HPDE6-E6E7 (cell line): Measurements from ENCODE around the gene STK38.

ENCODE experiments used
- DNase-seq: peaks from one replicate; pipeline ENCODE4 v3.0.0; 2011; ENCODE audit warnings: missing footprints; ENCODE audit errors: extremely low spot score

Gene STK38

DNA sequence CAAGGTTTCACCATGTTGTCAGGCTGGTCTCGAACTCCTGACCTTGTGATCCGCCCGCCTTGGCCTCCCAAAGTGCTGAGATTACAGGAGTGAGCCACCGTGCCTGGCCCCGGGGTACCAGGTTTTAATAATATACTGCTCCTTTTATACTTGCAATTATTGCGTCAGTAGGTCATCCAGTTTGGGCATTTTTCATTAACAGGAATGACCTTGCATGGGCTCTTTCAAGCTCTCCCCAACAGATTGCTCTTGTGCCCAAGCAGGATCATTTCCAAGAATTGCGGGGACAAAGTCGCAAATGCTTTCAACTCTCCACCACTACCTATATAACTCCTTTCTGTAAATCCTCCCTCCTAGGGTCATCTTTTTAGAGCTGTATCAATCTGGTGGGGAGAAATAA is 23.8 kb downstream of the STK38 start:
- no peak for DNase-seq

DNA sequence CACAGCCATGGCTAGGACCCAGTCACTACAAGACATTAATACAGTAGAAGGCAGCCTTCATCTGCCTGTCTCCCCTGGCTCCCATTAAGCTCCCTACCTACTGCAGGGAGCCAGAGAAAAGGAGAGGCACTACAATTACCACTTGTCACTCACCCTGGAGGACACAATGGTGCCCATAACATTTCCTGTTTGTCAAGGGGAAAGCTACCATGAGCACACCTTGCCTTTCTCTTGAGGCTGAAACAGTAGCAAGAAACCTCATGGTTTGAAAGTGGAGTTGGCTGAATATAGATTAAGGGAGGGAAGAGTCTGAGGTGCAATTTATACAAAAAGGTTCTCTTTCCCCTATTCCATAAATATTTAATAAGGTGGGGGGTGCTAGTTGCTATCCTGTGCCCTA is 27.9 kb downstream of the STK38 start:
- no peak for DNase-seq

DNA sequence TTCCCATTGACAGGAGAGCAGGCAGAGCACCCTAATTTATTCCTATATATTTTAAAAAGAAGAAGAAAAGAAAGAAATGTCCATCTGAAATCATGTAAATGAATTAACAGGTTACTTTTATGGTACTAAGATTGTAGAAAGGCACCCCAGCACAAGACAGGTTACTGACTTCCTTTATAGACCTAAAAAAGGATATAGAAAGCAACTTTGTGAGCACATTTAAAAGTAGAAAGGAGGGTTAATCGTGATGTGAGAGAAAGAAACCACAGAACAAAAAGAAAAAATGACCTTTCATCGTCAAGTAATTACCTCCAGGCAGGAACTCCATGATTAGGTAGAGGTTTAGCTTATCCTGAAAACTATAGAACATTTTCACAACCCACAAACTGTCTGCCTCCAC is 29.9 kb downstream of the STK38 start:
- no peak for DNase-seq

GRCh38 chr6:36516988-36517387 is 30.3 kb downstream of the STK38 start:
- DNase-seq = no peak

DNA sequence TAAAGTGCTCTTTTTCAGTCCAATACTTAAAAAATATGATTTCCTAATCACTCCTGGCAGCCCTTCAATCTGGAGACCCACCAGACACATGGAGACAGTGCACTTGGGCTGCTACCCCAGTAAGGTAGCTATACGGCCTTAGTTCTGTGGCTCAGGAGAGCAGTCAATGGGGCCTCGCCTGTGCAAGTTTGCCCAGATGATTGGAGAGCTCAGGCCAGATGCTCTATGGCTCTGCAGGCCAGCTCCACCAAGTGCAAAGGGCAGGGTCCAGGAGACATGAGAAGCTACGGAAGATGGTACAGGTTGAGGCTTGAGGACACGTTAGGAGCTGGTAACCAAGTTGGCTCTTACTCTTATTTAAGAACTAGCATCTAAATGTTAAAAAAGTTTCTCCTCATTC is 30.7 kb downstream of the STK38 start:
- DNase-seq = no peak

DNA sequence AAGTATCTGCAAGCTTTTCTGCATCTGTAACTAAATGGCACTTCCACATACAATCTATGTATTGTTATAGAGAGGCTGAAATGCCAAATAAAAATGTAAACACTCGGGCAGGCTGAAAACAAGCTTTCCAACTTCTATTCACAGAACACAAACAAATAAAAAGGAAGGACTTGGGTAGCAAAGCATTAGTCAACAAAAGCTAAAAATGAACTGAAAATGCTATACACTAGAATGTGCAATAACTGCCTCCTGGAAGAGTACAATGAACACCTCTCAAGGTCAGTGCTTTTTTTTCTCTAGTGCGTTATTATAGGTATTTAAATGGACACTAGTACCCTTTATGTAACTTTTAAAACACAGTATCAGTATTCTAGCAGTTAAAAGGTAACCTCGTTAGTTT is 31.4 kb downstream of the STK38 start:
- no peak for DNase-seq

DNA sequence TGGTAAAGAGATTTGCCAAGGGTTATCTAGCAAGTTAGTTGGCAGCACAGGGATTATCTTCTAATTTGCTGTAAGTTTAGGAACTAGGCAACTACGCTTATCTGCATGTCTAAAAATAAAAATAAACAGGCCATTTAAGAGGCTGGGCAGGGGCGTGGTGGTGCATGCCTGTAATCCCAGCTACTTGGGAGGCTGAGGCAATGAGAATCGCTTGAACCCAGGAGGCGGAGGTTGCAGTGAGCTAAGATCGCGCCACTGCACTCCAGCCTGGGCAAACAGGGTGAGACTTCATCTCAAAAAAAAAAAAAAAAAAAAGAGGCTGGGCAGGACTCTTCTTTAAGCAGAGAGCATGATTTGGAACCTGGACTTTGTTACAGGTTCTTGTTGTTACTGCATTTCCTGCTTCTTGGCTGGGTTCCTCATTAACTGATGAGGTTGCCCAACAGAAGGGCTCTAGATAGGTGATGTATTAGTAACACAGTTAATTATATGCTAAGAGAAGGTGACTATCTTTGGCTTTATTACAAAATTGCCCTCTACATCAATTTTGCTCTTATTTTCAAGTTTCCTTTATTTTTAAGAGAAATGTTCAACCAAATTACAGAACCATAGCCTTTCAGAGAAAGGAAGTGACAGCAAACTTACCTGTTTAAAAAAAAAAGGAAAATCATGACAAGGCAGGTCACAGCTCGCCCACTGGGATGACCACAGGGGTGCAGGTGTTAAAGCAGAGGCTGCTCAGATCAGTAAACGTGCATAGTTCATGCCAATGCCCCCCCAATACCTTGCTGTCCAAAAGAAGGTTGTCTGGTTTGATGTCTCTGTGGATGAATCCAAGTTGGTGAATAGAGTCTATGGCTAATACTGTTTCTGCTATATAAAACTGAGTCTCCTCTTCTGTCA is 32.5 kb downstream of the STK38 start:
- DNase-seq = peak; percentile 26

- no peak for DNase-seq
Observed at GRCh38 chr6:36510365-36510764, 36.9 kb downstream of the STK38 start.

DNA sequence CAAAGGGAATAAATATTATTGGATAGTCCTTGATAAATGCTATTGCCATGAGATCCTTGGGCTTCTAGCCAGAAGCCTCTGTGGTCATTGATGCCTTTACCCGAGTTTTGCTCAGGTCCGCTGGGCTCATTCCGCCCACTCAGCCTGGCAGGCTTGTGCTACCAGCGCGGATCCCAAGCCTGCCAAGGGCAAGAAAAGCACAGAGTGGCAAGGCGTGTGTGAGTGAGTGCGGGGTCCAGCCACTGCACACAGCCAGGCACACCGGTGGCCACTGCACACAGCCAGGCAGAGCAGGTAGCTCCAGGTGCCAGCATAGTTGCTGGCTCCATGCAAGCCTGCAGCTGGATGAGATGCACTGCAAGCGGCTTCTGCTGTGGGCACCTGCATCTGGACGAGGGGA is 38.7 kb downstream of the STK38 start:
- DNase-seq = no peak

- DNase-seq = no peak
Observed at GRCh38 chr6:36506611-36507010, 40.7 kb downstream of the STK38 start.

- no peak for DNase-seq
Observed at GRCh38 chr6:36505744-36506534, 41.3 kb downstream of the STK38 start.

- no peak for DNase-seq
Observed at GRCh38 chr6:36504982-36505381, 42.3 kb downstream of the STK38 start.

- no peak for DNase-seq
Observed at GRCh38 chr6:36504181-36504580, 43.1 kb downstream of the STK38 start.

GRCh38 chr6:36501686-36502085 is 45.6 kb downstream of the STK38 start:
- no peak for DNase-seq

DNA sequence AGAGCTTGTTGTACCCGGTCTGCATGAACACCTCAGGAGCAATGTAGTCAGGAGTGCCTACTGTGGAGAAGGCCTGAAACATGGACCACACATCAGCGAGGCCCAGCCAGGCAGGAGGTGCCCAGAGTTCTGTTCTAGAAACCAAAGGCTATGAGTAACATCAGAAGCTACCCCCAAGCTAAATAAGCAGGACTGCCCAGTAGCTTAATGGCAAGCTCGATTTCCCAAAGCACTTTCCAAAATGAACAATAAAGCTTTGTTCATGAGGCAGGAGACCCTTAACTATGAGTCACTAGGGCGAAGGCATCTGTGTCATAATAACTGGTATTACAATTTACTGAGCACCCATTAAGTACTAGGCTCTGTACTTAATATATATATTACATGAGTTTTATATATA is 47.4 kb downstream of the STK38 start:
- no peak for DNase-seq

DNA sequence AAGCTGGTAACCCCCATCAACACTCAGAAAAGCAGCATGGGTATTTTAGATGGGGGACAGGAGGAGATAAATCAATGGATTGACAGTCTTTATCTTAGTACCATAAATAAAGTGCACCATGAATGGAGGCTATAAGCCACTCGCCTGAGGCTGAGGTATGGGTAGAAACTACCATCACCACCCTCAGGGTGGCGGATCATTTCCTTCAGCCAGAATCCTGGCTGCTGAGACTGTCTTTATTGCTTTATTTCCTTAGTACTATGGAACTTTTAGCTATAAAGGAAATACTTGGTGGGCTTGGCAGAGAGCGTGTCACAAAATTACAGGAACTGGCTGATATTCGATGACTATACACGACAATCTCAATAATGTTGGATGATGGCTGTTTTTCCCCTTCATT is 52.2 kb downstream of the STK38 start:
- no peak for DNase-seq

- DNase-seq = no peak
Observed at GRCh38 chr6:36493859-36494258, 53.4 kb downstream of the STK38 start.

DNA sequence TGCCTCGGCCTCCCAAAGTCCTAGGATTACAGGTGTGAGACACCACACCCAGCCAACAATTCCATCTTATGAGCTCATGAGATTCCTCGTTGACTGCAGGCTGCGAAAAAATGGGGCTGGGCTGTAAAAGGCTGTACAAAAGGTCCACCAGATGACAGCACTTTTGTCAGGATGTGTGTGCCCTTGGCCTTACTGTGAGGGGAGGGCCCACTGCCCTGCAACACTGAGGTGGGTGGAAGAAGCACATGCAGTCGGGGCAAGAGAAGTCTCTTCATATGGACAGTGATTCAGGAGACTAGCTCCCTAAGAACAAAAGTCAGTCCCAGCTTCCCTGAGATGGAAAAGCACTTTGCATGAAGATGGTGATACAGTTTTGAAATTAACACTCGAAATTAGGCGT is 54.0 kb downstream of the STK38 start:
- no peak for DNase-seq

DNA sequence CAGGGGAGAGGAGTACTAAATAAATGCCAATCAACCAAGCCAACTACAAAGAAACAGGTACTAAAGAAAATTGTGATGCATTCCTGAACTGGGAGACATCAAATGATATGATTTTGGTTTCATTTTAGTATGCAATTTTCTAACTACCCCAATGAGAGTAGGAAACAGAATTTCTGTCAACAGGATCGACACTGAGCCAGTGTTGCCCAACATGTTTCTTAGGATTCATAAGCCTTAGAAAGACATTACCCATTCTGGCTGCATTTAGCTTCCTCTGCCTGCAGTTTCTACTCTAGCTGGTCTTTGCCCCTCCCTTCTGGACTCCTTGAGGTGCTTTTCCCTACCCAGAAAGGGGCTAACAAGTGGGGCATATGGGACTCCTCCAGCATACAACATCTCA is 54.7 kb downstream of the STK38 start:
- no peak for DNase-seq

- no peak for DNase-seq
Observed at GRCh38 chr6:36492092-36492491, 55.2 kb downstream of the STK38 start.

DNA sequence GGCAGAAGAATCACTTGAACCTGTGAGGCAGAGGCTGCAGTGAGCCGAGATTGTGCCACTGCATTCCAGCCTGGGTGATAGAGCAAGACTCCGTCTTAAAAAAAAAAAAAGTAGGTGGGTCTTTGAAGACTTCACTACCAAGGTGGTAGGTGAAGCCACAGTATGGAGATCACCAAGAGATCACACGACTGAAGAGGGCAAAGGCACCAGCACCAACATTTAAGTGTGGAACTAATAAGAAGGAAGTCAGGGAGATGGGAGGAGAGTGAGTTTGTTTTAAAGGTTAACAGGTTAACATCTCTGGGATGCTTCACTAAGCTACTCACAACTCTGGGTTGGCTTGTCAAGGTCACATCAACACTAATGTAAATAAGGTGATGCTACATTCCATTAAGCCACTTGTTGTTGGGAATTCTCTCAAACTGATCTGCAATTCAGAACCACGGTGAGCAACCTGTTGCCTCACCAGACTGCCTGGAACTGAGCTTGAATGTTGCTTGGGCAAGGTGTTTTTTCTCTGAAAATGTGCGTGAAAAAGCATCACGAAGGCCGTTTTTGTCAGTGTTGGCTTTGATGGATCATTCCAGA is 55.8 kb downstream of the STK38 start:
- no peak for DNase-seq

DNA sequence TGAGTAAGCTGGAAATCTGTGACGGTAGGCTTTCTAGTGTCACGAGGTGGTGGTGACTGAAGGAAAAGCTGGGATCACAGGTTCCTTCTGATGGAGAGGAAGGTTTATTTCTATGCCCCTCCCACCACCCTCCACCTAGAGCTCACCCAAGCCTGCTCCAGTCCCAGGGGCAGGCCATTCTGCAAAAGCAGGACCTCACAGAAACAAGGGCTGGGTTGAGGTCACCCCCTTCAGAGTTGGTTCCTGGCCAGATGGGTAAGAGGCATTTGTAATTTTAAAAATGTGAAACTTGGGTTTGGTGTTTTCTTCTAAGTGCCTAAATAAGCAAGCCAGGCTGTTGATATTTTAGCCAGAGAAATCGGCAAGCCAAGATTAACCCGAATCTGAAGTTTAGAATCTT is 57.9 kb downstream of the STK38 start:
- DNase-seq = no peak

- DNase-seq = no peak
Observed at GRCh38 chr6:36488221-36488620, 59.1 kb downstream of the STK38 start.
